ENCODE data around the gene PRRG3.

Gene PRRG3

DNA sequence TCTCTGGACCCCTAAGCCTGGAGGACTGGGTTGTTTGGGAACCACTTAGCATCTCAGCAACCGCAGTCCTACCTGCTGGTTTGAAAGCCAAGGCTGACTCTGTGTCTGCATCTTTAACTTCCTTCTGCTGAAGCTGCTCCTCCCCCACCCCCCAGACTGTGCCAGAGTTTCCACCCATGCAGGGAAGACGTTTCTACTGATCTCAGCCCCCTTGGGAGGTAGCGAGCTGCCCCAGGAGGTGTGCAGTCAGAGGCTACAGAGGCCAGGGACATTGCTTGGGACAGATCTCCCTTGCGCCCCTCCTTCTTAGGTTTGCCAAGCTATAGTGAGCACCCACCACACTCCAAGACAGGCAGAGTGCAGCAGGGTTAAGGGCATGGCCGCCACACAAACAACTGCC is 15.9 kb downstream of the PRRG3 start:
- H3K9me2 ChIP-seq (replicated peaks; ENCODE audit: insufficient read depth, low read length), result no peaks in the 10 kb centered on the region
- no peak overlapping the region for H3K27ac ChIP-seq (ENCODE audit: low read length)
- H3K9me3 ChIP-seq (replicated peaks; ENCODE audit: insufficient read depth, low read length), result no peaks in the 10 kb centered on the region
- no peaks in the 10 kb centered on the region for H3K36me3 ChIP-seq (replicated peaks; ENCODE audit: insufficient read depth, low read length)
- H2AFZ ChIP-seq (ENCODE audit: low read length), result no peak overlapping the region
- H3K79me2 ChIP-seq (ENCODE audit: low read length), result no peaks in the 10 kb centered on the region
- no peak overlapping the region for H3K4me3 ChIP-seq (ENCODE audit: low read length)
- no peak overlapping the region for H3K9ac ChIP-seq (ENCODE audit: low read length)
- no peak overlapping the region for H3K4me2 ChIP-seq (ENCODE audit: low read depth, low read length)
- H3F3A ChIP-seq (ENCODE audit: insufficient read depth, low read length), result no peaks in the 10 kb centered on the region
- no peaks in the 10 kb centered on the region for H3K27me3 ChIP-seq (replicated peaks; ENCODE audit: insufficient read depth, low read length)
- H4K20me1 ChIP-seq (ENCODE audit: insufficient read depth, low read length), result no peaks in the 10 kb centered on the region
- DNase-seq, result no peak
- no peak for TF ChIP-seq EZH2 (optimal IDR thresholded peaks at IDR 0.05; ENCODE audit: low read depth, low read length)
- TF ChIP-seq, protein P1, sequence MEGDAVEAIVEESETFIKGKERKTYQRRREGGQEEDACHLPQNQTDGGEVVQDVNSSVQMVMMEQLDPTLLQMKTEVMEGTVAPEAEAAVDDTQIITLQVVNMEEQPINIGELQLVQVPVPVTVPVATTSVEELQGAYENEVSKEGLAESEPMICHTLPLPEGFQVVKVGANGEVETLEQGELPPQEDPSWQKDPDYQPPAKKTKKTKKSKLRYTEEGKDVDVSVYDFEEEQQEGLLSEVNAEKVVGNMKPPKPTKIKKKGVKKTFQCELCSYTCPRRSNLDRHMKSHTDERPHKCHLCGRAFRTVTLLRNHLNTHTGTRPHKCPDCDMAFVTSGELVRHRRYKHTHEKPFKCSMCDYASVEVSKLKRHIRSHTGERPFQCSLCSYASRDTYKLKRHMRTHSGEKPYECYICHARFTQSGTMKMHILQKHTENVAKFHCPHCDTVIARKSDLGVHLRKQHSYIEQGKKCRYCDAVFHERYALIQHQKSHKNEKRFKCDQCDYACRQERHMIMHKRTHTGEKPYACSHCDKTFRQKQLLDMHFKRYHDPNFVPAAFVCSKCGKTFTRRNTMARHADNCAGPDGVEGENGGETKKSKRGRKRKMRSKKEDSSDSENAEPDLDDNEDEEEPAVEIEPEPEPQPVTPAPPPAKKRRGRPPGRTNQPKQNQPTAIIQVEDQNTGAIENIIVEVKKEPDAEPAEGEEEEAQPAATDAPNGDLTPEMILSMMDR (IDR thresholded peaks at IDR 0.05; ENCODE audit: low read length), result no peak
- H3K4me1 ChIP-seq (ENCODE audit: low read length), result no peaks in the 10 kb centered on the region

DNA sequence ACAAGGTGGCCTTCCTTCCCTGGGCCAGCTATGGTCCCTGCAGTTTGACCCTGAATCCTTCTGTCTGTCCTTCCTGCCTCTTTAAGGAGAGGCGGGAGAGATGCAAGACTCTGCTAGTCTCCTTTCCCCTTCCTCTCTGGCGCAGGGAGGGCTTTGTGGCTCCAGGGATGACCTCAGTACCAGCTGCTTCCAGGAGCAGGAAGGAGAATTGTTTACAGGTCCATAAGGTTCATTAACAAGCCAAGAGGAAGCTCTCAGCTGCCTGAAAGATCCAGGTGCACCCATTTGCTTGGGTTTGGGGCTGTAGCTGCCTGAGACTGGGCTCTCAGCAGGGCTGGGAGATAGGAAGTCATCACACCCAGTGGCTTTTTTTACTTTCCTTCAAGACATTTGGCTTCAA is 16.5 kb downstream of the PRRG3 start:
- Histone ChIP-seq H3K9me3 (replicated peaks; ENCODE audit: insufficient read depth, low read length) (no peaks in the 10 kb centered on the region), H3K4me1 (ENCODE audit: low read length) (no peaks in the 10 kb centered on the region)

DNA sequence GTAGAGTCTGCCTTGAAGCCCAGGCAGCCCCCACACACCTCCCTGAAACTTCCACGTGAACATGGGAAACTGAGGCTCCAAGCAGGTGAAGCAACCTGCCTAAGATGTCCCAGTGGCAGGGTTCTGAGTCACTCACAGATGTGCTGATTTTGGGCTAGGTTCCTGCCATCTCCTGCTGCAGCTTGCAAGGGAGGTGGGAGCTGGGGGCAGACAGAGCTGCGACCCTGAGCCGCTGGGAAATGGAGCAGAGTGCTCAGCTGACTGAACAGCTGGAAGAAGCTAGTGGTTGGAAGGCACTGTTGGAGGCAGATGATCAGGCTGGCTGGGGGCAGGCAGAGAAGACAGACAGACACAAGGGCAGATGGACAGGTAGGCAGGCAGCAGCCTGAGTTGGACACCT is 17.0 kb downstream of the PRRG3 start:
- TF ChIP-seq EZH2 (optimal IDR thresholded peaks at IDR 0.05; ENCODE audit: low read depth, low read length), result no peak
- TF ChIP-seq, protein P1 (IDR thresholded peaks at IDR 0.05; ENCODE audit: low read length), result no peak
- TF ChIP-seq EZH2phosphoT487 (IDR thresholded peaks at IDR 0.05; ENCODE audit: low read length), result no peak
- Histone ChIP-seq H3K9me2 (replicated peaks; ENCODE audit: insufficient read depth, low read length) (no peaks in the 10 kb centered on the region), H3K27me3 (replicated peaks; ENCODE audit: insufficient read depth, low read length) (no peaks in the 10 kb centered on the region), H3K4me2 (ENCODE audit: low read depth, low read length) (no peak overlapping the region), H2AFZ (ENCODE audit: low read length) (no peak overlapping the region), H3K9me3 (replicated peaks; ENCODE audit: insufficient read depth, low read length) (no peaks in the 10 kb centered on the region), H4K20me1 (ENCODE audit: insufficient read depth, low read length) (no peaks in the 10 kb centered on the region), H3K4me3 (ENCODE audit: low read length) (no peak overlapping the region), H3F3A (ENCODE audit: insufficient read depth, low read length) (no peaks in the 10 kb centered on the region), H3K27ac (ENCODE audit: low read length) (no peak overlapping the region), H3K4me1 (ENCODE audit: low read length) (no peaks in the 10 kb centered on the region), H3K36me3 (replicated peaks; ENCODE audit: insufficient read depth, low read length) (no peaks in the 10 kb centered on the region), H3K79me2 (ENCODE audit: low read length) (no peaks in the 10 kb centered on the region), H3K9ac (ENCODE audit: low read length) (no peak overlapping the region)
- DNase-seq, result no peak

More for the DNA sequence above, 16.5 kb downstream of the PRRG3 start:
- Histone ChIP-seq H3K27me3 (replicated peaks; ENCODE audit: insufficient read depth, low read length) (no peaks in the 10 kb centered on the region), H2AFZ (ENCODE audit: low read length) (no peak overlapping the region), H4K20me1 (ENCODE audit: insufficient read depth, low read length) (no peaks in the 10 kb centered on the region), H3K4me3 (ENCODE audit: low read length) (no peak overlapping the region), H3K36me3 (replicated peaks; ENCODE audit: insufficient read depth, low read length) (no peaks in the 10 kb centered on the region), H3F3A (ENCODE audit: insufficient read depth, low read length) (no peaks in the 10 kb centered on the region), H3K79me2 (ENCODE audit: low read length) (no peaks in the 10 kb centered on the region), H3K9ac (ENCODE audit: low read length) (no peak overlapping the region), H3K9me2 (replicated peaks; ENCODE audit: insufficient read depth, low read length) (no peaks in the 10 kb centered on the region), H3K27ac (ENCODE audit: low read length) (no peak overlapping the region), H3K4me2 (ENCODE audit: low read depth, low read length) (no peak overlapping the region)
- no peak for DNase-seq
- TF ChIP-seq, protein P1 (IDR thresholded peaks at IDR 0.05; ENCODE audit: low read length), result no peak
- no peak for TF ChIP-seq EZH2 (optimal IDR thresholded peaks at IDR 0.05; ENCODE audit: low read depth, low read length)
- no peak for TF ChIP-seq EZH2phosphoT487 (IDR thresholded peaks at IDR 0.05; ENCODE audit: low read length)
